Measurements from ENCODE around the gene PKNOX2. TPM values are rescaled to one million over a fixed set of nuclear protein-coding genes. Genes with fewer than 3 reads are reported as not detected.

The PKNOX2 gene
- total and polyA plus RNA-seq, 9 of the 15 experiments (the other 6 are each of a cell fraction or from before 2014, with no cell fraction given), result not detected

- H4K20me1 ChIP-seq (replicated peaks; ENCODE audit: control insufficient read depth, insufficient read depth, low read length), result no peaks in the 10 kb centered on the region
- DNase-seq (ENCODE audit: extremely low read depth in 1 of 4, low spot score in 3 of 4), result no peak
- no peak for ATAC-seq
- H3K9me3 ChIP-seq (replicated peaks; ENCODE audit: control insufficient read depth, insufficient read depth, low read depth, low read length), result no peaks in the 10 kb centered on the region
- peaks cover 0 to 7% of the 10 kb centered on the region in 2 experiments; a peak in 2 of 5 replicates for H3K4me1 ChIP-seq (replicated peaks in 1 of 2; ENCODE audit: control insufficient read depth in 2 of 2, insufficient read depth in 2 of 2, low read length in 2 of 2)
- no peak overlapping the region for H3K4me3 ChIP-seq
- POLR2A ChIA-PET, result no interaction called here
- H3K79me2 ChIP-seq (ENCODE audit: control insufficient read depth, insufficient read depth, low read length), result no peaks in the 10 kb centered on the region
- FAIRE-seq, result no peak
- H3K27ac ChIP-seq (ENCODE audit: extremely low read depth, low read depth, low read length), result no peak overlapping the region
- H3K4me2 ChIP-seq (ENCODE audit: insufficient read depth, low read length), result no peak overlapping the region
- H3K27me3 ChIP-seq (ENCODE audit: control insufficient read depth in 2 of 2, insufficient read depth in 2 of 2, low read length in 2 of 2), result peaks cover 22 to 36% of the 10 kb centered on the region in 2 experiments
- BruUV-seq (replicated peaks), result no TSS peak
- H3K9me1 ChIP-seq (ENCODE audit: control insufficient read depth, insufficient read depth, low read length), result no peaks in the 10 kb centered on the region
- CTCF ChIA-PET (ENCODE audit: low intra/inter-chr PET ratio), result no interaction called here
- no peak overlapping the region for H3K9ac ChIP-seq (ENCODE audit: insufficient read depth in 1 of 2, low read depth in 2 of 2, low read length in 2 of 2)
- intact Hi-C loops (cut with micrococcal nuclease), result no loop called here
- WGBS (ENCODE audit: insufficient coverage, low coverage, missing lambda C conversion rate), result 6% methylated on average over 1 of the region's 1 CpG
- in situ Hi-C loops (cut with MboI), result no loop called here
- H3K36me3 ChIP-seq (ENCODE audit: control insufficient read depth, insufficient read depth, low read length), result no peaks in the 10 kb centered on the region
- no peak overlapping the region for H2AFZ ChIP-seq (ENCODE audit: low read depth, low read length)
- TF ChIP-seq TARDBP (IDR thresholded peaks at IDR 0.05) (no peak), TGIF2 (CRISPR knock-in tag; IDR thresholded peaks at IDR 0.05) (no peak), ZNF318 (IDR thresholded peaks at IDR 0.05; ENCODE audit: borderline replicate concordance in 1 of 2, low read depth in 1 of 2) (no peak), ZBTB2 (IDR thresholded peaks at IDR 0.05) (no peak), SIX5 (IDR thresholded peaks at IDR 0.05; ENCODE audit: borderline replicate concordance in 1 of 2, insufficient read depth in 1 of 2, low read depth in 1 of 2, low read length in 2 of 2) (no peak), HMGN3 (IDR thresholded peaks at IDR 0.05; ENCODE audit: borderline replicate concordance, extremely low read depth, insufficient read length, low read depth, low read length) (no peak)
- TF ChIP-seq, protein P1, sequence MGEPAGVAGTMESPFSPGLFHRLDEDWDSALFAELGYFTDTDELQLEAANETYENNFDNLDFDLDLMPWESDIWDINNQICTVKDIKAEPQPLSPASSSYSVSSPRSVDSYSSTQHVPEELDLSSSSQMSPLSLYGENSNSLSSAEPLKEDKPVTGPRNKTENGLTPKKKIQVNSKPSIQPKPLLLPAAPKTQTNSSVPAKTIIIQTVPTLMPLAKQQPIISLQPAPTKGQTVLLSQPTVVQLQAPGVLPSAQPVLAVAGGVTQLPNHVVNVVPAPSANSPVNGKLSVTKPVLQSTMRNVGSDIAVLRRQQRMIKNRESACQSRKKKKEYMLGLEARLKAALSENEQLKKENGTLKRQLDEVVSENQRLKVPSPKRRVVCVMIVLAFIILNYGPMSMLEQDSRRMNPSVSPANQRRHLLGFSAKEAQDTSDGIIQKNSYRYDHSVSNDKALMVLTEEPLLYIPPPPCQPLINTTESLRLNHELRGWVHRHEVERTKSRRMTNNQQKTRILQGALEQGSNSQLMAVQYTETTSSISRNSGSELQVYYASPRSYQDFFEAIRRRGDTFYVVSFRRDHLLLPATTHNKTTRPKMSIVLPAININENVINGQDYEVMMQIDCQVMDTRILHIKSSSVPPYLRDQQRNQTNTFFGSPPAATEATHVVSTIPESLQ (CRISPR knock-in tag; IDR thresholded peaks at IDR 0.05), result no peak
Measured at GRCh38 chr11:125146232-125146631, 18.3 kb upstream of the PKNOX2 start.
